ENCODE measurements around the gene ERC1. TPM values are rescaled to one million over a fixed set of nuclear protein-coding genes. Genes with fewer than 3 reads are reported as not detected.

The ERC1 gene
- total and polyA plus RNA-seq, 9 of the 15 experiments (the other 6 are each of a cell fraction or from before 2014, with no cell fraction given): 0.74 to 11.8 (median 4.8) TPM

DNA sequence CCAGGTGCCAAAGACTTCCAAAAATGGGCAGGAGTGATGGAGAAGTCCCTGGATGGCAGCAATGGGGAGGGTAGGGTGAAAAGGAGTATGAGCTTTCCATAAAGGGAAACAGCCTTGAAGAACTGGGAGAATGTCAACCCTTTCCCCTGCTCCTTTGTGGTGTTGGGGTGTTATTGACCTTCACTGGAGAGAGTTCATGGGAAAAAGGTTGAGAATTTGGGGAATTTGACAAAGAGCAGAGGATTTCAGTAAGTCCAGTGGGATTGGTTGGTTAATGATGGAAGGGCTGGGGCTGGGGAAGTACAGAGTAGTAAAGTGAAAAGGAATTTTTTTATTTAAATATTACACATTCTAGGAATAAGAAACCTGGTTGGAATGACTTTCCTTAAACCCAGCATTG, 116.6 kb downstream of the ERC1 start (continued):
- TF ChIP-seq CBX1 (IDR thresholded peaks at IDR 0.05; ENCODE audit: low read depth) (no peak), CBFB (CRISPR knock-in tag; IDR thresholded peaks at IDR 0.05) (no peak), MTA2 (IDR thresholded peaks at IDR 0.05; ENCODE audit: low read depth) (no peak), CHD2 (IDR thresholded peaks at IDR 0.05; ENCODE audit: low read depth, low read length) (no peak), ARNT (IDR thresholded peaks at IDR 0.05) (no peak), SUPT5H (IDR thresholded peaks at IDR 0.05) (no peak)
- TF ChIP-seq, protein P1, sequence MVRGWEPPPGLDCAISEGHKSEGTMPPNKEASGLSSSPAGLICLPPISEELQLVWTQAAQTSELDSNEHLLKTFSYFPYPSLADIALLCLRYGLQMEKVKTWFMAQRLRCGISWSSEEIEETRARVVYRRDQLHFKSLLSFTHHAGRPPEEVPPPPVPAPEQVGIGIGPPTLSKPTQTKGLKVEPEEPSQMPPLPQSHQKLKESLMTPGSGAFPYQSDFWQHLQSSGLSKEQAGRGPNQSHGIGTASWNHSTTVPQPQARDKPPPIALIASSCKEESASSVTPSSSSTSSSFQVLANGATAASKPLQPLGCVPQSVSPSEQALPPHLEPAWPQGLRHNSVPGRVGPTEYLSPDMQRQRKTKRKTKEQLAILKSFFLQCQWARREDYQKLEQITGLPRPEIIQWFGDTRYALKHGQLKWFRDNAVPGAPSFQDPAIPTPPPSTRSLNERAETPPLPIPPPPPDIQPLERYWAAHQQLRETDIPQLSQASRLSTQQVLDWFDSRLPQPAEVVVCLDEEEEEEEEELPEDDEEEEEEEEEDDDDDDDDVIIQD (CRISPR knock-in tag; IDR thresholded peaks at IDR 0.05): no peak
- TF ChIP-seq, protein P2, sequence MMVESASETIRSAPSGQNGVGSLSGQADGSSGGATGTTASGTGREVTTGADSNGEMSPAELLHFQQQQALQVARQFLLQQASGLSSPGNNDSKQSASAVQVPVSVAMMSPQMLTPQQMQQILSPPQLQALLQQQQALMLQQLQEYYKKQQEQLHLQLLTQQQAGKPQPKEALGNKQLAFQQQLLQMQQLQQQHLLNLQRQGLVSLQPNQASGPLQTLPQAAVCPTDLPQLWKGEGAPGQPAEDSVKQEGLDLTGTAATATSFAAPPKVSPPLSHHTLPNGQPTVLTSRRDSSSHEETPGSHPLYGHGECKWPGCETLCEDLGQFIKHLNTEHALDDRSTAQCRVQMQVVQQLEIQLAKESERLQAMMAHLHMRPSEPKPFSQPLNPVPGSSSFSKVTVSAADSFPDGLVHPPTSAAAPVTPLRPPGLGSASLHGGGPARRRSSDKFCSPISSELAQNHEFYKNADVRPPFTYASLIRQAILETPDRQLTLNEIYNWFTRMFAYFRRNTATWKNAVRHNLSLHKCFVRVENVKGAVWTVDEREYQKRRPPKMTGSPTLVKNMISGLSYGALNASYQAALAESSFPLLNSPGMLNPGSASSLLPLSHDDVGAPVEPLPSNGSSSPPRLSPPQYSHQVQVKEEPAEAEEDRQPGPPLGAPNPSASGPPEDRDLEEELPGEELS (CRISPR knock-in tag; IDR thresholded peaks at IDR 0.05; ENCODE audit: borderline replicate concordance): no peak

DNA sequence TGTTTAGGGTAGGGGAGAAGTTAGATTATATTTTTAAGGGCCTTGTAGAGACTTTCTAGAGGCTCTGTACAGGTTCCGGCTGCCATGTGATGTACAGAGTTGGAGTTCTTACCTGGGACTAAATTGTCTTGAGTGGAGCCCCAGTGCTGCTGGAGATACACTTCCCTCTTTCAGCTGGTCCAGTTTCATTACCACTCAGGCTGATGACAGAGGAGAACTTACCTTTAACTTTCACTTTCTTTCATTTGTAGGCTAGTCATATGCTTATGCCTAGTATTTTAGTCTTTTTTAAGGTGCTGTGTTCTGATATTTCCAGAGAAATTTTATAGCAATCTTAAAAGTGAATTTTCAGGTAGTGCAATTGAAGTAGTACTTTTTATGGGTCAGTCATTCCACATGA, 117.3 kb downstream of the ERC1 start:
- BruUV-seq (replicated peaks): no TSS peak
- Histone ChIP-seq H3K4me2 (ENCODE audit: insufficient read depth, low read length) (no peak overlapping the region), H3K27me3 (ENCODE audit: control insufficient read depth in 2 of 2, insufficient read depth in 2 of 2, low read length in 2 of 2) (no peaks in the 10 kb centered on the region), H2AFZ (ENCODE audit: low read depth, low read length) (no peak overlapping the region), H4K20me1 (replicated peaks; ENCODE audit: control insufficient read depth, insufficient read depth, low read length) (no peaks in the 10 kb centered on the region), H3K9me1 (ENCODE audit: control insufficient read depth, insufficient read depth, low read length) (no peaks in the 10 kb centered on the region), H3K9ac (ENCODE audit: insufficient read depth in 1 of 2, low read depth in 2 of 2, low read length in 2 of 2) (no peak overlapping the region), H3K36me3 (ENCODE audit: control insufficient read depth, insufficient read depth, low read length) (peaks cover 5% of the 10 kb centered on the region; the same call in 1 of the 3 replicates), H3K4me3 (no peak overlapping the region), H3K27ac (ENCODE audit: extremely low read depth, low read depth, low read length) (no peak overlapping the region), H3K4me1 (replicated peaks in 1 of 2; ENCODE audit: control insufficient read depth in 2 of 2, insufficient read depth in 2 of 2, low read length in 2 of 2) (no peaks in the 10 kb centered on the region), H3K9me3 (replicated peaks; ENCODE audit: control insufficient read depth, insufficient read depth, low read depth, low read length) (no peaks in the 10 kb centered on the region), H3K79me2 (ENCODE audit: control insufficient read depth, insufficient read depth, low read length) (no peaks in the 10 kb centered on the region)
- FAIRE-seq (no peak), ATAC-seq (no peak), DNase-seq (ENCODE audit: extremely low read depth in 1 of 4, low spot score in 3 of 4) (no peak)
- in situ Hi-C loops (cut with MboI) (no loop called here), intact Hi-C loops (cut with micrococcal nuclease) (no loop called here)
- ChIA-PET POLR2A (interaction anchor here (0.5 to 1.0 kb wide), 2 partner anchors 10 to 160 kb away, joined by 3 read pairs; no protein-coding TSS in a partner anchor), CTCF (ENCODE audit: low intra/inter-chr PET ratio) (no interaction called here)
- 90% methylated on average over 1 of the region's 1 CpG for WGBS (ENCODE audit: insufficient coverage, low coverage, missing lambda C conversion rate)
- no peak for TF ChIP-seq MCM7 (IDR thresholded peaks at IDR 0.05)
- TF ChIP-seq HMGN3 (IDR thresholded peaks at IDR 0.05; ENCODE audit: borderline replicate concordance, extremely low read depth, insufficient read length, low read depth, low read length): no peak
- TF ChIP-seq, protein P3, sequence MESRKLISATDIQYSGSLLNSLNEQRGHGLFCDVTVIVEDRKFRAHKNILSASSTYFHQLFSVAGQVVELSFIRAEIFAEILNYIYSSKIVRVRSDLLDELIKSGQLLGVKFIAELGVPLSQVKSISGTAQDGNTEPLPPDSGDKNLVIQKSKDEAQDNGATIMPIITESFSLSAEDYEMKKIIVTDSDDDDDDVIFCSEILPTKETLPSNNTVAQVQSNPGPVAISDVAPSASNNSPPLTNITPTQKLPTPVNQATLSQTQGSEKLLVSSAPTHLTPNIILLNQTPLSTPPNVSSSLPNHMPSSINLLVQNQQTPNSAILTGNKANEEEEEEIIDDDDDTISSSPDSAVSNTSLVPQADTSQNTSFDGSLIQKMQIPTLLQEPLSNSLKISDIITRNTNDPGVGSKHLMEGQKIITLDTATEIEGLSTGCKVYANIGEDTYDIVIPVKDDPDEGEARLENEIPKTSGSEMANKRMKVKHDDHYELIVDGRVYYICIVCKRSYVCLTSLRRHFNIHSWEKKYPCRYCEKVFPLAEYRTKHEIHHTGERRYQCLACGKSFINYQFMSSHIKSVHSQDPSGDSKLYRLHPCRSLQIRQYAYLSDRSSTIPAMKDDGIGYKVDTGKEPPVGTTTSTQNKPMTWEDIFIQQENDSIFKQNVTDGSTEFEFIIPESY (CRISPR knock-in tag; IDR thresholded peaks at IDR 0.05): no peak
- TF ChIP-seq, protein P4, sequence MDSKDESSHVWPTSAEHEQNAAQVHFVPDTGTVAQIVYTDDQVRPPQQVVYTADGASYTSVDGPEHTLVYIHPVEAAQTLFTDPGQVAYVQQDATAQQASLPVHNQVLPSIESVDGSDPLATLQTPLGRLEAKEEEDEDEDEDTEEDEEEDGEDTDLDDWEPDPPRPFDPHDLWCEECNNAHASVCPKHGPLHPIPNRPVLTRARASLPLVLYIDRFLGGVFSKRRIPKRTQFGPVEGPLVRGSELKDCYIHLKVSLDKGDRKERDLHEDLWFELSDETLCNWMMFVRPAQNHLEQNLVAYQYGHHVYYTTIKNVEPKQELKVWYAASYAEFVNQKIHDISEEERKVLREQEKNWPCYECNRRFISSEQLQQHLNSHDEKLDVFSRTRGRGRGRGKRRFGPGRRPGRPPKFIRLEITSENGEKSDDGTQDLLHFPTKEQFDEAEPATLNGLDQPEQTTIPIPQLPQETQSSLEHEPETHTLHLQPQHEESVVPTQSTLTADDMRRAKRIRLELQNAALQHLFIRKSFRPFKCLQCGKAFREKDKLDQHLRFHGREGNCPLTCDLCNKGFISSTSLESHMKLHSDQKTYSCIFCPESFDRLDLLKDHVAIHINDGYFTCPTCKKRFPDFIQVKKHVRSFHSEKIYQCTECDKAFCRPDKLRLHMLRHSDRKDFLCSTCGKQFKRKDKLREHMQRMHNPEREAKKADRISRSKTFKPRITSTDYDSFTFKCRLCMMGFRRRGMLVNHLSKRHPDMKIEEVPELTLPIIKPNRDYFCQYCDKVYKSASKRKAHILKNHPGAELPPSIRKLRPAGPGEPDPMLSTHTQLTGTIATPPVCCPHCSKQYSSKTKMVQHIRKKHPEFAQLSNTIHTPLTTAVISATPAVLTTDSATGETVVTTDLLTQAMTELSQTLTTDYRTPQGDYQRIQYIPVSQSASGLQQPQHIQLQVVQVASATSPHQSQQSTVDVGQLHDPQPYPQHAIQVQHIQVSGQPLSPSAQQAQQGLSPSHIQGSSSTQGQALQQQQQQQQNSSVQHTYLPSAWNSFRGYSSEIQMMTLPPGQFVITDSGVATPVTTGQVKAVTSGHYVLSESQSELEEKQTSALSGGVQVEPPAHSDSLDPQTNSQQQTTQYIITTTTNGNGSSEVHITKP (IDR thresholded peaks at IDR 0.05; ENCODE audit: partially characterized antibody): no peak
- no peak for TF ChIP-seq FOXA1 (IDR thresholded peaks at IDR 0.05; ENCODE audit: borderline replicate concordance)

Data from K562 (cell line).